ENCODE measurements around the gene DARS2. TPM values are rescaled to one million over a fixed set of nuclear protein-coding genes. Genes with fewer than 3 reads are reported as not detected.

DARS2 gene
- total and polyA plus RNA-seq, 4 donors: 5.0 to 13.0 (median 10.1) TPM

- Histone ChIP-seq H3K27me3 (ENCODE audit: control insufficient read depth in 4 of 4, insufficient read depth in 4 of 4, low read length in 3 of 4) (no peaks in the 10 kb centered on the region), H3K27ac (ENCODE audit: low read depth in 1 of 2, low read length in 2 of 2) (no peak overlapping the region), H3K4me1 (ENCODE audit: control insufficient read depth in 4 of 4, insufficient read depth in 4 of 4, low read length in 3 of 4) (no peaks in the 10 kb centered on the region), H3K36me3 (ENCODE audit: control insufficient read depth in 4 of 4, insufficient read depth in 3 of 4, low read depth in 1 of 4, low read length in 3 of 4) (peaks cover 7 to 54% (median 43%) of the 10 kb centered on the region in 4 donors), H3K9me3 (ENCODE audit: control insufficient read depth in 4 of 4, low read length in 3 of 4) (no peaks in the 10 kb centered on the region), H3K4me3 (ENCODE audit: low read depth in 1 of 3, low read length in 3 of 3) (no peak overlapping the region), H3K9ac (ENCODE audit: low read depth in 1 of 2, low read length in 2 of 2) (no peak overlapping the region)
- DNase-seq (ENCODE audit: low spot score): no peak
- WGBS: 79% methylated on average over 2 of the region's 2 CpGs
- TF ChIP-seq YY1 (IDR thresholded peaks at IDR 0.05) (no peak), CTCF (IDR thresholded peaks at IDR 0.05; ENCODE audit: low read depth, low read length, missing input control) (no peak), REST (IDR thresholded peaks at IDR 0.05) (no peak), TAF1 (conservative IDR thresholded peaks at IDR 0.05) (no peak), HNF4A (conservative IDR thresholded peaks at IDR 0.05) (no peak), JUND (IDR thresholded peaks at IDR 0.05) (no peak), FOXA1 (IDR thresholded peaks at IDR 0.05) (no peak), NR2F2 (IDR thresholded peaks at IDR 0.05) (no peak), ZBTB33 (IDR thresholded peaks at IDR 0.05) (no peak), EGR1 (IDR thresholded peaks at IDR 0.05; ENCODE audit: low read depth in 2 of 2) (no peak), HNF4G (IDR thresholded peaks at IDR 0.05) (no peak), RXRA (IDR thresholded peaks at IDR 0.05) (no peak), SP1 (IDR thresholded peaks at IDR 0.05) (no peak), FOXA2 (IDR thresholded peaks at IDR 0.05) (no peak), GABPA (IDR thresholded peaks at IDR 0.05 in 1 of 2, conservative IDR thresholded peaks at IDR 0.05 in 1 of 2) (no peak), RAD21 (IDR thresholded peaks at IDR 0.05) (no peak)
- TF ChIP-seq, protein P1, sequence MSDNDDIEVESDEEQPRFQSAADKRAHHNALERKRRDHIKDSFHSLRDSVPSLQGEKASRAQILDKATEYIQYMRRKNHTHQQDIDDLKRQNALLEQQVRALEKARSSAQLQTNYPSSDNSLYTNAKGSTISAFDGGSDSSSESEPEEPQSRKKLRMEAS (IDR thresholded peaks at IDR 0.05): no peak
- TF ChIP-seq, protein P2, sequence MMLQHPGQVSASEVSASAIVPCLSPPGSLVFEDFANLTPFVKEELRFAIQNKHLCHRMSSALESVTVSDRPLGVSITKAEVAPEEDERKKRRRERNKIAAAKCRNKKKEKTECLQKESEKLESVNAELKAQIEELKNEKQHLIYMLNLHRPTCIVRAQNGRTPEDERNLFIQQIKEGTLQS (IDR thresholded peaks at IDR 0.05): no peak
Measured at GRCh38 chr1:173900427-173900826, 76.0 kb downstream of the DARS2 start.
